H1 (cell line): ENCODE data around the gene DGKD. TPM values are rescaled to one million over a fixed set of nuclear protein-coding genes. Genes with fewer than 3 reads are reported as not detected.

ENCODE experiments used
- BRCA1 ChIP-seq: IDR thresholded peaks from 2 replicates; pipeline ENCODE4 v1.6.1; 2012; ENCODE audit warnings: low read depth, low read length, improper control_type of control experiment
- CEBPB ChIP-seq: IDR thresholded peaks from 2 replicates; pipeline ENCODE4 v1.6.1; 2012; ENCODE audit warnings: low read depth, low read length
- CREB1 ChIP-seq: IDR thresholded peaks from 2 replicates; pipeline ENCODE4 v1.6.1; 2012; ENCODE audit warnings: inconsistent platforms
- KDM1A ChIP-seq: fragments of 200-600, 300-600 bp; sonication (generic); IDR thresholded peaks from 2 replicates; pipeline ENCODE4 v1.7.1; 2016; ENCODE audit warnings: mild to moderate bottlenecking, low read length, borderline replicate concordance
- SP4 ChIP-seq: IDR thresholded peaks from 2 replicates; pipeline ENCODE4 v1.6.1; 2012; ENCODE audit warnings: low read length, inconsistent platforms
- SUZ12 ChIP-seq: fragments of 200-600 bp; sonication (generic); IDR thresholded peaks from 2 replicates; pipeline ENCODE4 v1.6.1; 2012; ENCODE audit warnings: mild to moderate bottlenecking, inconsistent platforms, low read length, moderate library complexity, mixed read lengths
- polyA plus RNA-seq, 7 experiments: library from polyadenylated mRNA; depleted of rRNA in 3 of 7; stranded (reverse) in 5 of 7; unstranded in 2 of 7; fragments of >200 nt in 5 of 7; fragments of 200-250 nt in 2 of 7; gene quantifications; 1 replicate in 5 of 7; 2 replicates in 1 of 7; 4 replicates in 1 of 7; pipeline versions ENCODE4 v1.2.1 to v1.2.3, GENCODE V29; 2011 to 2013; ENCODE audit warnings: missing spikeins in 2 of 7, mixed read lengths in 2 of 7
- total RNA-seq: library from RNA; stranded (reverse); fragmentation: NEBNext Ultra II Directional; extraction: Animal tissue kit (Norgen Biotek cat#: 25700); gene quantifications from 2 replicates; pipeline ENCODE4 v1.2.1, GENCODE V29; 2021

The DGKD gene
- total and polyA plus RNA-seq, 2 of the 8 experiments (the other 6 are each of a cell fraction or from before 2014, with no cell fraction given), result 7.7 to 30.9 TPM

DNA sequence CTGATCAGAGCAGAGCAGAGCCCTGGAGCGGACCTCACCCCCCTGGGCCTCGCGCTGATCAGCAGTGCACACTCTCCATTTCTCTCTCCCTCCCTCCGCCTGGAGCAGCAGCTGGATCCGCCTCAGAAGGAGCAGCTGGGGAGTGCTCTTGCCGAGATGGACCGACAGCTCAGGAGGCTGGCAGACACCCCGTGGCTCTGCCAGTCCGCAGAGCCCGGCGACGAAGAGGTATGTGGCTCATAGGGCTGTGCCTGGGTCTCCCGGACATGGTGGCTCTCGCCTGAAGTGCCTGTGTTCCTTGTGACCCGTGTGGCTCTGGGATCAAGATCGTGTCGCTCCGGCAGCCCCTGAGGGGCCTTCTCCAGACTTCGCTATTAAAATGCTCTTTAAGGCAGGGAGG lies 109.8 kb downstream of the DGKD start (continued):
- TF ChIP-seq CEBPB, result no peak
- no peak for TF ChIP-seq CREB1
- TF ChIP-seq SP4, result no peak
- TF ChIP-seq BRCA1, result no peak
- no peak for TF ChIP-seq KDM1A
- TF ChIP-seq SUZ12, result no peak
